22Rv1 (cell line): ENCODE results near the gene PRTN3.
"Not testable (repeated sequence)": the region's sequence is repeated elsewhere in the genome, so short reads cannot be mapped to it uniquely, and the experiment has no call there.

Experiments used
- H3K27ac ChIP-seq: fragments of 450-650 bp; 2 replicates; pipeline ENCODE4 v1.5.1; 2017
- ZFX ChIP-seq: fragments of 450-650 bp; IDR thresholded peaks from 2 replicates; pipeline ENCODE4 v1.6.1; 2017; ENCODE audit warnings: antibody characterized with exemption, borderline replicate concordance
- TF ChIP-seq, protein P1 (sequence below): fragments of 450-650 bp; IDR thresholded peaks from 2 replicates; pipeline ENCODE4 v1.5.1; 2017; ENCODE audit warnings: mild to moderate bottlenecking

The PRTN3 gene

DNA sequence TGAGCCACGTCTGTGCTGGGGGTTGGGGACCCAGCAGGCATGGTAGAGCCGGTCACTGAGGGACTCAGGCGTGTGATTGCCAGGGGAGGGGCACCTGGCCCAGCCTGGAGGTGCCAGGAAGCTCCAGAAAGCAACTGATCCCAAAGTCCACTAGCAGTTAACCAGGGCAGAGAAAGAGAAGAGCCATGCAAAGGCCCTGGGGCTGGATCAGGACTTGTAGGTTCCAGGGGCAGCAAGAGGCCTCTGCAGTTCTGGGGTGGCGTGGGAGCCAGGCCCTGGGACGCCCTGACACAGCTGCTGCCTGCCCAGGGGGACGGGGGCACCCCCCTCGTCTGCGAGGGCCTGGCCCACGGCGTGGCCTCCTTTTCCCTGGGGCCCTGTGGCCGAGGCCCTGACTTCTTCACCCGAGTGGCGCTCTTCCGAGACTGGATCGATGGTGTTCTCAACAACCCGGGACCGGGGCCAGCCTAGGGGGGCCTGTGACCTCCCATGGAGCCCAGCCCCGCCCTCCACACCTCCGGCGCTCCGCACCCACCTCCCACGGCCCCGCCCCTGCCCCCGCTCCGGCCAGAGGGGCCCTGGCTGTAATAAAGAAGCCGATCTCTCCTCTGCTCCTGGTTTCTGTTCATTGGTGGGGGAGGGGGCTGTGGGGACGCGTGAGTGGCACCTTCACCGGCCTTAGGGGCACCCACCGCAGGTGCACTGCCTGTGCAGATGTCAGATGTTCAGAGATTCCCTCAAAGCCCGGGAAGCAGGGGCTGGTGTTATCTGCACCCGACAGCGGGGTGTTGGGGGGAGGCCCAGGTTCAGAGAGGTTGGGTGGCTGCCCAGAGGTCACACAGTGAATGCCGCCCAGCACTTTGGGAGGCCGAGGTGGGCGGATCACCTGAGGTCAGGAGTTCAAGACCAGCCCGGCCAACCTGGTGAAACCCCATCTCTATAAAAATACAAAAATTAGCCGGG is 9.1 kb upstream of the PRTN3 start:
- no peak overlapping the region for H3K27ac ChIP-seq
- TF ChIP-seq ZFX = no peak
- TF ChIP-seq, protein P1, sequence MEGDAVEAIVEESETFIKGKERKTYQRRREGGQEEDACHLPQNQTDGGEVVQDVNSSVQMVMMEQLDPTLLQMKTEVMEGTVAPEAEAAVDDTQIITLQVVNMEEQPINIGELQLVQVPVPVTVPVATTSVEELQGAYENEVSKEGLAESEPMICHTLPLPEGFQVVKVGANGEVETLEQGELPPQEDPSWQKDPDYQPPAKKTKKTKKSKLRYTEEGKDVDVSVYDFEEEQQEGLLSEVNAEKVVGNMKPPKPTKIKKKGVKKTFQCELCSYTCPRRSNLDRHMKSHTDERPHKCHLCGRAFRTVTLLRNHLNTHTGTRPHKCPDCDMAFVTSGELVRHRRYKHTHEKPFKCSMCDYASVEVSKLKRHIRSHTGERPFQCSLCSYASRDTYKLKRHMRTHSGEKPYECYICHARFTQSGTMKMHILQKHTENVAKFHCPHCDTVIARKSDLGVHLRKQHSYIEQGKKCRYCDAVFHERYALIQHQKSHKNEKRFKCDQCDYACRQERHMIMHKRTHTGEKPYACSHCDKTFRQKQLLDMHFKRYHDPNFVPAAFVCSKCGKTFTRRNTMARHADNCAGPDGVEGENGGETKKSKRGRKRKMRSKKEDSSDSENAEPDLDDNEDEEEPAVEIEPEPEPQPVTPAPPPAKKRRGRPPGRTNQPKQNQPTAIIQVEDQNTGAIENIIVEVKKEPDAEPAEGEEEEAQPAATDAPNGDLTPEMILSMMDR = no peak

DNA sequence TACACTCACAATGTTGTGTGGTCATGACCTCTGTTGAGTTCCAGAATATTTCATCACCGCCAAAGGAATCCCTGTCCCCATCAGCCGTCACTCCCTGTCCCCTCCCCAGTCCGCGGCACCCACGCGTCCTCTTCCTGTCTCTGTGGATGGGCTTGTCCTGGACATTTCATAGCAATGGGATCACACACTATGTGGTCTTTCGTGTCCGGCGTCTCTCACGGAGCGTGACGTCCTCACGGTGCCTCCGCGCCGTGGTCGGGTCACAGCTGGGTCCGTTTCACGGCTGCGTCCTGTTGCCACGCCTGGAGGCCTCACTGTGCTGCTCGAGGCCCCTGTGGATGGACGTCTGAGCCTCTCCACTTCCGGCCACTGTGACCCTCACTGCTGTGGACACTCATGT is 6.6 kb upstream of the PRTN3 start:
- TF ChIP-seq, protein P1 = no peak
- TF ChIP-seq ZFX = no peak
- no peak overlapping the region for H3K27ac ChIP-seq

DNA sequence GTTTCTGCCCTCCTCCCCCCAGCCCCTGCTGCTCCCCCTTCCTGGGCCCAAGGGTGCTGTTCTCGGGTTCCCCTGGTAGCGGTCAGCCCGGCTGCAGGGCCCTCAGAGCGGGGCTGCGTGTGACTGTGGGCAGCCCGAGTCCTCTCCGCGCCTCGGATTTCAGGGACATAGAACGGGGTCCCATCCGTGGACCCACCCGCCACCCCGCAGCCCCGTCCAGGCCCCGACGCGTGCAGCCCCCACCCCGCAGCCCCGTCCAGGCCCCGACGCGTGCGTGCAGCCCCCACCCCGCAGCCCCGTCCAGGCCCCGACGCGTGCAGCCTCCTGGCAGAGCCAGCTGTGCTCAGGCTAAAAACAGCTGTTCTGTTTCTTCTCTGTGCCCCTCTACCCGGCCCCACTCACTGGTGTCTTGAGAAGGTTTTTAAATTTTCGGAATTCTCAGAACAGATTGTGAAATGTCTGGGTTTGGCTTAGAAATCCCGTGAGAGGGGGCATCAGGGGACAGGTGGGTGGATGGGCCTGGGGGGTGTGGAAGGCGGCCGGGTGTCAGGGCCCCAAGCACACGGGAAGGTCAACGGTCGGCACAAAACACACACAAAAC is 5.5 kb upstream of the PRTN3 start:
- no peak for TF ChIP-seq ZFX
- TF ChIP-seq, protein P1 = no peak
- H3K27ac ChIP-seq = no peak overlapping the region

- H3K27ac ChIP-seq = not testable (repeated sequence)
Measured at GRCh38 chr19:842802-843179, 2.0 kb downstream of the PRTN3 start.

- H3K27ac ChIP-seq = no peak overlapping the region
- TF ChIP-seq, protein P1 = peak; percentile 37
- TF ChIP-seq ZFX = no peak
Measured at GRCh38 chr19:843180-843835, 2.5 kb downstream of the PRTN3 start.

- no peak for TF ChIP-seq ZFX
- TF ChIP-seq, protein P1 = no peak
- H3K27ac ChIP-seq = no peak overlapping the region
Measured at GRCh38 chr19:843836-844545, 3.2 kb downstream of the PRTN3 start.

DNA sequence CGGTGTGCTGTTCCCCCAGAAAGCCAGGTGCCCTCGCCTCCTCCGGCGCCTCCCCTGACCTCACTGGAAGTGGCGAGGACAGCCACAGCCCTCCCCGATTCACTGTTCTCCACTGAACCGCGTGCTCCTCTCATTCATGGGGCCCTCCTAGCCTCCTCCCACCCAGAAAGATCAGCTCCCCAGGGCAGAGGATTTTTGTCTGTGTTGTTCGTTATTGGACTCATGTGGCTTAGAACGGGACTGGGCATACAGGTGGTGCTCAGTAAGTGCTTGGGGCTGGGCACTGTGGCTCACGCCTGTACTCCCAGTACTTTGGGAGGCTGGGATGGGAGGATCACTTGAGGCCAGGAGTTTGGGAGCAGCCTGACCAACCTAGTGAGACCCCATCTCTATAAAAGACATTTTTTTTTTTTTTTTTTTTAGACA is 3.8 kb downstream of the PRTN3 start:
- H3K27ac ChIP-seq = no peak overlapping the region
- no peak for TF ChIP-seq ZFX
- TF ChIP-seq, protein P1 = no peak
